Liver (tissue), 9 donors: ENCODE results near the gene DPYD. TPM values are rescaled to one million over a fixed set of nuclear protein-coding genes. Genes with fewer than 3 reads are reported as not detected.

ENCODE experiments used
- DNase-seq: peaks from one replicate; pipeline ENCODE4 v3.0.0-alpha.2; 2017; ENCODE audit warnings: low spot score
- H3K27ac ChIP-seq, 2 donors: one replicate each; pipeline ENCODE4 v1.7.0; 2013; ENCODE audit warnings: inconsistent platforms in 2 of 2, low read length in 2 of 2, control low read depth in 1 of 2, low read depth in 1 of 2, mild to moderate bottlenecking in 1 of 2
- H3K27me3 ChIP-seq, 4 donors: one replicate each; pipeline versions ENCODE4 v1.6.1 to v1.7.0; 2013; ENCODE audit warnings: low read length in 3 of 4, inconsistent platforms in 1 of 4, mild to moderate bottlenecking in 1 of 4, moderate library complexity in 1 of 4; ENCODE audit not compliant: control insufficient read depth in 4 of 4, insufficient read depth in 4 of 4
- H3K36me3 ChIP-seq, 4 donors: one replicate each; pipeline versions ENCODE4 v1.6.1 to v1.7.0; 2013; ENCODE audit warnings: low read length in 3 of 4, mild to moderate bottlenecking in 3 of 4, low read depth in 1 of 4, moderate library complexity in 1 of 4; ENCODE audit not compliant: control insufficient read depth in 4 of 4, insufficient read depth in 3 of 4
- H3K4me1 ChIP-seq, 4 donors: one replicate each; pipeline versions ENCODE4 v1.6.1 to v1.7.0; 2013; ENCODE audit warnings: low read length in 3 of 4, mild to moderate bottlenecking in 3 of 4, moderate library complexity in 1 of 4; ENCODE audit not compliant: control insufficient read depth in 4 of 4, insufficient read depth in 4 of 4
- H3K4me3 ChIP-seq, 3 donors: one replicate each; pipeline versions ENCODE4 v1.6.1 to v1.7.0; 2013; ENCODE audit warnings: low read length in 3 of 3, control low read depth in 1 of 3, low read depth in 1 of 3, mild to moderate bottlenecking in 1 of 3
- H3K9ac ChIP-seq, 2 donors: one replicate each; pipeline ENCODE4 v1.7.0; 2013; ENCODE audit warnings: low read length in 2 of 2, mild to moderate bottlenecking in 2 of 2, moderate library complexity in 2 of 2, control low read depth in 1 of 2, low read depth in 1 of 2
- H3K9me3 ChIP-seq, 4 donors: one replicate each; pipeline versions ENCODE4 v1.6.1 to v1.7.0; 2013; ENCODE audit warnings: low read length in 3 of 4; ENCODE audit not compliant: control insufficient read depth in 4 of 4
- ATF3 ChIP-seq: IDR thresholded peaks from 2 replicates; pipeline ENCODE4 v1.6.1; 2016; ENCODE audit warnings: antibody characterized with exemption
- JUND ChIP-seq, 2 donors: IDR thresholded peaks; 2 replicates each; pipeline ENCODE4 v1.6.1; 2016; ENCODE audit warnings: antibody characterized with exemption in 2 of 2
- RAD21 ChIP-seq, 2 donors: IDR thresholded peaks; 2 replicates each; pipeline ENCODE4 v1.6.1; 2016; ENCODE audit warnings: antibody characterized with exemption in 2 of 2, mild to moderate bottlenecking in 2 of 2
- REST ChIP-seq: IDR thresholded peaks from 2 replicates; pipeline ENCODE4 v1.6.1; 2016; ENCODE audit warnings: antibody characterized with exemption, mild to moderate bottlenecking
- TAF1 ChIP-seq: conservative IDR thresholded peaks from 2 replicates; pipeline ENCODE4 v1.6.1; 2016; ENCODE audit warnings: antibody characterized with exemption, mild to moderate bottlenecking
- YY1 ChIP-seq: IDR thresholded peaks from 2 replicates; pipeline ENCODE4 v1.6.1; 2016; ENCODE audit warnings: antibody characterized with exemption, mild to moderate bottlenecking
- WGBS: extraction: QIAGEN DNeasy Blood & Tissue Kit; methylation state at CpG from one replicate; pipeline ENCODE4 v1.1.7; 2013; 5-methylcytosine and 5-hydroxymethylcytosine counted together
- polyA plus RNA-seq, 2 donors: library from polyadenylated mRNA; stranded (reverse) in 1 of 2; unstranded in 1 of 2; fragments of 200-250 nt in 1 of 2; fragments of >200 nt in 1 of 2; fragmentation: Nextera tagmentation in 1 of 2; extraction: Ambion mirVana in 1 of 2; gene quantifications; one replicate each; pipeline versions ENCODE4 v1.2.1 to v1.2.3, GENCODE V29; 2013 to 2015
- total RNA-seq, 2 donors: library from RNA; depleted of rRNA; stranded (reverse); fragments of >200 nt; gene quantifications; one replicate each; pipeline ENCODE4 v1.2.3, GENCODE V29; 2014
- donor health status: healthy.
- donor health status: healthy.
- donor health status: healthy.
- donor health status: healthy.
- donor health status: healthy.

DPYD gene
- total and polyA plus RNA-seq, 4 donors: 16.2 to 142 (median 47.0) TPM

- H3K27ac ChIP-seq: no peak overlapping the region
- H3K36me3 ChIP-seq: peaks cover 3 to 10% (median 8%) of the 10 kb centered on the region in 4 donors
- WGBS: 97% methylated on average over 5 of the region's 5 CpGs
- H3K4me1 ChIP-seq: no peaks in the 10 kb centered on the region
- H3K9me3 ChIP-seq: peaks cover 0 to 8% (median 4%) of the 10 kb centered on the region in 4 donors
- H3K4me3 ChIP-seq: no peak overlapping the region
- no peak for TF ChIP-seq TAF1
- TF ChIP-seq REST: no peak
- TF ChIP-seq JUND (IDR thresholded peaks at IDR 0.05): no peak
- no peaks in the 10 kb centered on the region for H3K27me3 ChIP-seq
- DNase-seq: no peak
- H3K9ac ChIP-seq: no peak overlapping the region
Observed at GRCh38 chr1:97844552-97845089, 76.2 kb downstream of the DPYD start.

- no peaks in the 10 kb centered on the region for H3K27me3 ChIP-seq
- no peak overlapping the region for H3K9ac ChIP-seq
- peaks cover 0 to 8% (median 4%) of the 10 kb centered on the region in 4 donors for H3K9me3 ChIP-seq
- WGBS: 96% methylated on average over 1 of the region's 1 CpG
- no peak overlapping the region for H3K4me3 ChIP-seq
- H3K36me3 ChIP-seq: peaks cover 3 to 9% (median 8%) of the 10 kb centered on the region in 4 donors
- H3K27ac ChIP-seq: no peak overlapping the region
- TF ChIP-seq ATF3 (no peak), YY1 (no peak), REST (no peak)
- DNase-seq: no peak
- H3K4me1 ChIP-seq: no peaks in the 10 kb centered on the region
Observed at GRCh38 chr1:97841338-97841737, 79.5 kb downstream of the DPYD start.

- no peak overlapping the region for H3K4me3 ChIP-seq
- no peaks in the 10 kb centered on the region for H3K36me3 ChIP-seq
- H3K27me3 ChIP-seq: no peaks in the 10 kb centered on the region
- no peak for DNase-seq
- H3K27ac ChIP-seq: no peak overlapping the region
- no peaks in the 10 kb centered on the region for H3K9me3 ChIP-seq
- TF ChIP-seq RAD21 (IDR thresholded peaks at IDR 0.05): no peak
- WGBS: 79% methylated on average over 1 of the region's 1 CpG
- peaks cover 0 to 1% (median 0%) of the 10 kb centered on the region in 4 donors for H3K4me1 ChIP-seq
- no peak overlapping the region for H3K9ac ChIP-seq
Observed at GRCh38 chr1:97837161-97837560, 83.7 kb downstream of the DPYD start.
